ENCODE data around the gene TOMM20L.
A peak's percentile ranks its signal among the peaks of the same experiment; 100 is the strongest.

GRCh38 chr14:58426670-58427280 is 31.0 kb downstream of the TOMM20L start:
- peak; percentile 23; the same call in 1 of the 2 replicates for TF ChIP-seq TCF12 (IDR thresholded peaks at IDR 0.05; ENCODE audit: low read depth)
- no peak for TF ChIP-seq EP300 (IDR thresholded peaks at IDR 0.05; ENCODE audit: borderline replicate concordance)
- TF ChIP-seq MAX (IDR thresholded peaks at IDR 0.05), result peak; percentile 92
- peak; percentile 83 for TF ChIP-seq TAF1 (IDR thresholded peaks at IDR 0.05; ENCODE audit: low read depth)
